HG03442 (cell line): ENCODE data around the gene OCA2.
A peak's percentile ranks its signal among the peaks of the same experiment; 100 is the strongest.

Experiments used
- ATAC-seq: cut with Tn5 transposase; IDR thresholded peaks from one replicate; pipeline ENCODE4 v1.9.1; 2021; ENCODE audit warnings: mild to moderate bottlenecking, moderate library complexity; ENCODE audit not compliant: unreplicated experiment

OCA2 gene

DNA sequence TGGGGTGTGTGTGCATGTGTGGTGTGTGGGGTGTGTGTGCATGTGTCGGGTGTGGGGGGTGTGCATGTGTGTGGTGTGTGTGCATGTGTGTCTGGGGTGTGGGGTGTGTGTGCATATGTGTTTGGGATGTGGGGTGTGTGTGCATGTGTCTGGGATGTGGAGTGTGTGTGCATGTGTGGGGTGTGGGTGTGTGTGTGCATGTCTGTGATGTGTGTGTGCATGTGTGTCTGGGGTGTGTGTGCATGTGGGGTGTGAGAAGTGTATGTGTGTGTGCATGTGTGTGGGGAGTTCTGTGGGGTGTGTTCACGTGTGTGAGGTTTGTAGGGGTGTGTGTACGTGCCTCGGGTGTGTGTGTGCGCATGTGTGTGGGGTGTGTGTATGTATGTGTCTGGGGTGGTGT is 6.7 kb upstream of the OCA2 start:
- ATAC-seq = no peak

DNA sequence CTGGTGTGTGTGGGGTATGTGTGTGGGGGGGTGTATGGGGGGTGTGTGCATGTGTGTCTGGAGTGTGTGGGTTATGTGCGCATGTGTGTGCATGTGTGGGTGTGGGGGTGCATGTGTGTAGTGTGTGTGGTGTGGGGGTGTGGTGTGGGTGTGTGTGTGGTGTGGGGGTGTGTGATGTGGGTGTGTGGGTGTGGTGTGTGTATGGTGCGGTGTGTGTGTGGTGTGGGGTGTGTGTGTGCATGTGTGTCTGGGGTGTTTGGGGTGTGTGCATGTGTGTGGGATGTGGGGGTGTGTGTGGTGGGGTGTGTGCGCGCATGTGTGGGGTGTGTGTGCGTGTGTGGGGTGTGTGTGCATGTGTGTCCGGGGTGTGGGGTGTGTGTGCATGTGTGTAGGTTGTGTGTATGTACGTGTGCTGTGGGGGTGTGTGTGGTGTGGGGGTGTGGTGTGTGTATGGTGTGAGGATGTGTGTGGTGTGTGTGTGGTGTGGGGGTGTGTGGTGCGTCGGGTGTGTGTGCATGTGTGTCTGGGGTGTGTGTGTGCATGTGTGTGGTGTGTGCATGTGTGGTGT is 6.2 kb upstream of the OCA2 start:
- no peak for ATAC-seq

DNA sequence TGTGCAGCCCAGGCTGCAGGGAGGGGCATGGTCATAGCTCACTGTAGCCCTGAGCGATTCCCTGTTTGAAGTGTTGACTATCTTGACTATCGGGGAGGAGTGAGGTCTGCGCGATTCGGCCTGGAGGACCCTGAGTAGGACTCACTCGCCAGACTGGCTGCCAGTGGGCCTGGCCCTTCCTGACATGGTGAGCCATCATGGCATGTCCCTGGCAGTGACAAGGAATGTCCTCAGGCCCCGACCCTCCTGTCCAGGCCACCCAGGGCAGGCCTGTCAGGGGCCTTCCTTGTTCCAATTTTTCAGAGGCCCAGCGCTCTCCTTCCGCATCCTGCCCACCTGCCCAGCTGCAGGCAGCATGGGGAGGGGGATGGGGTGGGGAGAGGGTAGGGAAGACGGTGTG is 5.2 kb upstream of the OCA2 start:
- ATAC-seq = no peak

DNA sequence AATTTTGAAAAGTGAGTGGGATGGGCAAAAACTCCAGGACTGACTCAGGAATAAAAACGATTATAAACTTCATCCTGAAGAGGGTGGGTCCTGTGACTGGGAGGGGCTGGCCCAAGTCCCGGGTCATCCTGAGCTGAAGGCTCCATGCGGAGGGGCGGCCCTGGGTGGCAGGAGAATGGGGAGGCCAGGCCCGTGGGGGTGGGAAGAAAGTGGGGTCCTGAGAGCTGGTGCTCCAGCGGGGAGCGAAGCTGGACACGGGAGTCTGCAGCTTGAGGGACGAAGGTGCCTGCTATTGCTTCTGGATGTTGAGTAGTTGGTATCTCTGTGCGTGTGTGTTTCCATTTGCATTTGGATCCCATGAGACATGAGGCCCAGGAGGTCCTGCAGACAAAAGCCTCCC is 4.7 kb upstream of the OCA2 start:
- no peak for ATAC-seq

DNA sequence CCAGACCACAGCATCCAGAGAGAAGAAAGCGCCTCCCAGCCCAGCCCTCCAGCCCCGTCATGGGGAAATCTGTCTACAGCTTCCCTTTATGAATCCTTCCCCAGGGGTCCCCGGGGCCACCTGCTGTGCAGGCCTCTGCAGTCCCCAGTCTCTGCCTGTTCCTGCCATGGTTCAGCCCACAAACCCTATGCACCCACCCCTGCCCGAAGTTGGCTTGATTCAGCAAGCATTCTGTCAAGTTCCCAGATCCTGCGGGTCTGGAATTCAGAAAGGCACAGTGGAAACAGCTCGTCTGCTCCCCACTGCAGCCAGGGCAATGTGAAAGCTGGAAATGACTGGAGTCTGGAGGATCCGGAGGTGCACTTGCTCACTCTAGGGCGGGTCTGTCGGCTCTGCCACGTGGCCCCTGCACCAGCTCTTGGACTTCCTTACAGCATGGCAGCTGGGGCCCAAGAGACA is 2.9 kb upstream of the OCA2 start:
- no peak for ATAC-seq

DNA sequence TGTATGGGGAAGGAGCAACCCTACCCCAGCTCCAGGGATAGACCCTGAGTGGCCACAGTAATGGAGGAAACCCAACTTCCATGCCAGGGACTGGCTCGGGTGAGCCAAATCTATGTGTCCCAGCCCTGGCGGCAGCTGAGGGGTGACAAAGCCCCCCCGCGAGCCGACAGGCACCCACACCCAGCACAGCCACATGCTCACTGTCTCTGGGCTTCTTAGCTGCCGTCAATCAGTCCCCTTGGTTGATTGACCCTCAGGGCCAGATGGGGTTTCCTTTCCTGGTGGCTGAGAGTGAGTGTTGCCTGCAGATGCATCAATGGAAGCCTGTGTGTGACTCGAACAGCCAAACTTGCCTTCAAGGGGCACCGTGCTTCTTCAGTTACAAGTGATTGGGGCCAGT is 2.1 kb upstream of the OCA2 start:
- ATAC-seq = no peak

DNA sequence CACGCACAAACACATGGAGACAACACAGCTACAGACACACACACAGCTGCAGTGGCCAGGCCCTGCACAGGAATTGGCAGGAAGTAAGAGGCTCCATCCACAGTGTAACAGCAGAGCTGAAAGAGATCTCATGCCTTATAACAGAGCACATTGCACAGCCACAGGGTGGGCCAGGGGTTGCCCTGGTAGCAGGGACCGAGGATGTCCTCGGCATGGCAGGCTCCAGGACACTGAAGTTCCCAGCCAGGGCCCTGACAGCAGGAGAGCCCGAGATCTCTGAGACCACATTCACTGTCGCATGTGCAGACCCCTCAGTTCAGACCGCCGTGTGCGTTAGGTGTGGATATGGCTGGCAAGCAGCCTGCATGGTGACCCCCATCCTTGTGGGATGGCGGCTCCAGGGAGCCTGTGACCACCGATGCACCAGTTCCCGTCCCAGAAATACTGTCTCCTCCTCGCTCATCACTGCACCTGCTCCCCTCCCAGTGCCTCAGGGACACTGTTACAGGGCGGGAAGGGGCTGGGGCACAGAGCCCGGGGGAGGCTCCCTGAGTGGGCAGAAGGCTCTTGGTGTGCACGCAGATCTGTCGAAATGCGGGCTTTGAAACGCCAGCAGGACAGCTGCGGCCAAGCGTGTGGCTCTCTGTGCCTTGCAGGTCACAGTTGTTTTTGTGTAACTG is 1.5 kb upstream of the OCA2 start:
- no peak for ATAC-seq

DNA sequence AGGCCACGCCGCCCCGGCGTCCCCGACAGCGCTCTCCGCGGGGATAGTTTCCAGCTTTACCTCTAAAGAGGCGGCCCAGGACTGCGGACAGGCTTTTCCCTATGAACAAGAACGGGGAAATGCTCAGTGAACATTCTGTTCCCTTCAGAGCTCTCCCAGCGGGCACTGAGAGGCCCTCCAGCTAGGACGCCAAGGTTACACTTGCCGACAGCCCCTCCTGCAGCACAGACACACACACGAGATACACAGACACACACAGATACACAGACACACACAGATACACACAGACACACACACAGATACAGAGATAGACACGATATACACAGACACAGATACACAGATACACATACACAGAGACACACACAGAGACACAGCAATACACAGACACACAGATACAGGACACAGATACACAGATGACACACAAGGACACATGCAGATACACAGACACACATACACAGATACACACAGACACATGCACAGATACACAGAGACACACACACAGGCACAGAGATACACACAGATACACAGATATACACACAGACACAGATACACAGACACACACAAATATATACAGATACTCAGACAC is 533 bp upstream of the OCA2 start:
- no peak for ATAC-seq

DNA sequence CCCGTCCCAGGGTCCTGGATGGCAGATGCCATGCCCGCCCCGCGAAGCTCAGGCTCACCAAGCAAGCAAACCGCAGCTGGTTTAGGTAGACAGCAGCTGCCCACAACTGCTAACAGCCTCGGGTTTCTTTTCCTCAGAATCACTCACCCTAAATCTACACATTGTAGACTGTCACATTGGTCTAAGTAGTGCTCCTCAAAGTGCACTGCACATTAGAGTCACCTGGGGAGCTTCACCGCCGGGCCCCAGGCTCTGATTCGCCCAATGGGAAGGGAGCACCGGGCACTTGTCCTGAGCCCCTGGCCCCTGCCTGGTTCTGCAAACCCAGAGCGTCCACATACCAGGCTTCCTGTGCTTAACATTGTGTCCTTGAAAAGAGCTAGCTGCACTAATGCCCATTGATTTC is 752 bp downstream of the OCA2 start:
- no peak for ATAC-seq

DNA sequence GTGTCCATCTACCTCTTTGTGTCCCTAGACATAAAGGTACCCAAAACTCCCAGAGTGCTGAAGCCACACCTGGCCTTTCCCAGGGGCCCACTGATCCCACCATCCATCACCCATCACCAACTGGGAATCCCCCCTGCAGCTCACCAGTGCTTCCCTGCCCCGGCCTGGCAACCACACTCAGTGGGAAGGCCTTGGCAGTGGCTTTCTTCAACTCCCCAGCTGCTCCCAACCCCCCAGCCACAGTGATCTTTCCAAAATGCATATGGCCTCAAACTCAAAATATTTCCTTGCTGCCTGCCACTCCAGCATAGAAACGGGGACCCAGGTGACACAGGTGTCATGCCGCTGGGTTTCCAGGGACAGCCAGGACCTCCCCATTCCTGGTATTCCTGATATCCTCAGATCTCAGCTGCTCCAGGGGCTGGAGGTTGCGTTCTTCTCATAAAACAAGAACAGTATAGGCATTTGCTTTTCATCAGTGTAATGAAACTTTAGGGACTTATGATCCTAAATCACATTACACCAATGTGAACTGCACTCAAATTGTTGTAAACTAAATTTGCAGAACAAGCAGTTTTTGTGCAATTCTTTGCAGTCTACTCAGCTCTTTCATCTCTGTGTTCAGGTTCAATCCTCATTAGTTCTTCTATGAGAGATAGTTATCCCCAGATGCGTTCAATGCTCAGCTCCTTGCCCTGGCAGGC is 1.3 kb downstream of the OCA2 start:
- ATAC-seq = no peak

DNA sequence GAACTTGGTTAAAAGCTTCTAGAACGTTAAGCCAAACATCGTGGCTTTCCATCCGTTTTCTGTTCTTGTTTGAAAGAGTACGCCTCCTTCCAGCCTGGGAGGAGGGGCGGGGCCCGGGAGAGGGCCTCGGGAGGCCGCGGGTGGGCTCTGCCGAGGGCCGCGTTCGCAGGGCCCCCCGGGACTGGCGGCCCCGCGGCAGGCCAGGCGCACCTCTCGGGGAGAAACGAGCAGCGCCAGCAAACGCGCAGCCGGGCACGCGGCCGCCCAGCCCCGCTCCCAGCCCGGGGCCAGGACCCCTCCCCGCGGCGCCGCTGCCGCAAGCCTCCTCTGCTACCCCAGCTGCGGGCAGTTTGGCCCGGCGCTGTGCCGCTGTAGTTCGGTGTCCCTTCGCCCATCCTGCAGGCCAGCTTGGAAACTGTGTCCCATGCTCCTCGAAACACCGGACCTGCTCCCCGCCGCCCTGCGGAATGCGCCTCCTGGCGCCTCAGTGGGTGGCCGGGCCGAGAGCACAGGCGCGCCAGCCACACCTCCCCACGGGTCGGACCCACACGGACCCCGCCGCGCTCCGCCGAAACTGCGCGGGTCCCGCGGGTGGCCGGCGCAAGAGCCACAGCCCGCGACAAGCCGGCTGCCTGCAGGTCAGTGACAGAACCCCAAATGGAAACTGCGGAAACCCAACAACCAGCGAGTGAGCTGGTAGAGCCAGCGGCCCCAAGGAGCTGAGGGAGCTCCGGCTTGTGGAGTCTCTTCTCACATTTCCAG is 2.3 kb downstream of the OCA2 start:
- no peak for ATAC-seq

DNA sequence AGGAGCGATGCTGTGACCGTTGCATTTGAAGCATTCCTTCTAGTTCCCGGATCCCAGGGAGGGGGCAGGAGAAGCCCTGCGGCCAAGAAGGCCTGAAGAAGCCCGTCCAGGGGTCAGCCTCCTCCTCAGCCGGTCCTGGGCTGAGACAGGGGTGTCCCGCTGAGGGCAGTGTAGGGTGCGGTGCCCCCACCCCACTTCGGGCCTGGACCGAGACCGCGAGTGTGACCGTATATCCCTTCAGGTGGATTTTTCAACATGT is 2.8 kb downstream of the OCA2 start:
- ATAC-seq = no peak

DNA sequence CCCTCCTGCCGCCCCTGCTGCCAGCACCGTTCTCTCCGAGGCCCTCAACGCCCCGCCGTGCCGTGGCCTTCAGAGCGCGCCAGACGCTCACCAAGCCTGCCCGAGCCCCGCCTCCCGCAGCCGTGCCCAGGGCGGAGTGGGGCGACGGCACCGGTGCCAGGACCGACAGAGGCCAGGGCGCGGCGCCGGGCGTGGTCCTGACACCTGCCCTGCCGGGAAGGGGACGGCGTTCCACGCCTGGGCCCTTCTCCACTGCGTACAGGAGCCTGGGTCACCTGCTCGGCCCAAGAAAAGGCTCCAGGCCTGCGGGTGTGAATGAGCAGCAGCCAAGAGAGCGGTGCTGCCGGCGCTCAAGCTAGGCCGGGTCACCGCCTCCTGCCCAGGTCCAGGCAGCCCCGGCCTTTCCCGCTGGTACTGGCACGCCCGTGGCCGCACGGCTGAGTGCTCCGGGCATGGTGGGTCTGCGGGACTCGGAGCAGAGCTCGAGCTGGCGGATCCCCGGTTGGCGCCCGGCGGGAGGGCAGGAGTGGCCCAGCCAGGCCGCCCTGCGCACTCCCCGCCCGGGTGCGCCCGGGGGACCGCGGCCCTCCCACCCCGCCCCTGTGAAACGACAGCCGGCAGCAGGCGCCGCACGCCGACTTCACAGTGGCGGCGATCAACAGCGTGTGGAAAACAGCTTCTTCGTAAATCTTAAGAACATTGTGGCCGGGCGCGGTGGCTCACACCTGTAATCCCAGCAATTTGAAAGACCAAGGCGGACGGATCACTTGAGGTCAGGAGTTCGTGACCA is 4.2 kb downstream of the OCA2 start:
- no peak for ATAC-seq

DNA sequence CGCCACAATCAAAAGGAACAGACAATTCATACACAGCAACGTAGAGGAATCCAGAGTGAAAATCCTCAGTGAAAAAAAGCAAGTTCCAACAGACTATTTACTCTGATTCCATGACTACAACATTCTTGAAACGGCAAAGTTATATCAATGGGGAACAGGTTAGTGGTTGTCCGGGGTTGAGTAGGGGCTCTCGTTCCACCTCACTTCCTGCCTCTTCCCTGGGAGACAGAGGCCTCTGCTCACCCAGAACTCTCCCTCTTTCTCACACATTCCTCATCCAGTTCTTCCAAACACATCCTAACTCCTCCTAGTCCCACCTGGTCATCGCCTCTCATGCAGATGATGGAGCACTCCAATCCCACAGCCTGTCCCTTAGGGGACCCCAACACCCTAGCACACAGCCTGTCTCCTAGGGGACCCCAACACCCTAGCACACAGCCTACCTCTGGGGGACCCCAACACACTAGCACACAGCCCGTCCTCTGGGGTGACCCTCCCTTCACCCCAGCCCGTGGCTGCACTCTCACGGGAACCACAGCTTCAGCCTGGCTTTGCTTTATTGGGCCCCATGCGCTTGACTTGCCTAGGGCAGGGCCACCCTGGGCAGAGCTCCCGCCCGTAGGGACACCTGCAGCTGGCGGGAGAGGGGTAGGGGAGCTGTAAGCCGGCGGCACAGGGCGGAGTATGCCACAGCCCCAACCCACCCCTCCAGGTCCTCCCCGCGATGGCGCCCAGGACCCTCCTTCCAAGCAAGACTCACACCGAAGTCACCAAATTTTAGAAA is 5.2 kb downstream of the OCA2 start:
- no peak for ATAC-seq

DNA sequence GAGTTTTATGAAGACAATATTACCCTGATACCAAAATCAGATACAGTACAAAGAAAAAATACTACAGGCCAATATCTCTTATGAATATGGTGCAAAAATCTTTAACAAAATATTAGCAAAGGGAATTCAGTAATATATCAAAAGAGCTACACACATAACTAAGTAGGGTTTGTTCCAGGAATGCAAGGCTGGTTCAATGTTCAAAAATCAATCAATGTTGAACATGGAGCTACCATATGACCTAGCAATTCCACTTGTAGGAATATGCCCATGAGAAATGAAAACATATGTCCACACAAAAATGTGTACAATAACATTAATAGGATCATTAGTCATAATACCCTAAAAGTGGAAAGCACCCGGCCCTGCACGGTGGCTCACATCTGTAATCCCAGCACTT is 7.8 kb downstream of the OCA2 start:
- no peak for ATAC-seq

DNA sequence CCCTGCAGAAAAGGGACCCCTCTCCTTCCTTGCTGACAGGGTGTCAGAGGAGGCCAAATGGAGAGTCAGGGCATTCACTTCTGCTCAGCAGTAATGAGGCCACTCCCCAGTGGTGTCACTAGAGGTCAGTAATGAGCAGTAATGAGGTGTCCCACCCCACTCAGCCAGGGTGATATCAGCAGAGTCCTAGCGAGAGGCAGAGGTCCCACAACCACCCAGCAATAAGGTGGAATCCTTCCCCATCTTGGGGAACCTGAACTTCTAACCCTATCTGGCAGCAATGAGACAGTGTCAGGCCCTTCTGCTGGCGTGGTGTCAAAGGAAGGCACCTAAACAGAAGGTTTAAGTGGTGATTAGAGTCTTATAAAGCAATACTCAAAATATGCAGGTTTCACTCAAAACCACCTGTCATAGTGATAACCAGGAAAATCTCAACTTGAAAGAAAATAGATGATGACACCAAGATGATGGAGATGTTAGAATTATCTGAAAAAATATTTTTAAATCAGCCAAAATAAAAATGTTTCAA is 12.9 kb downstream of the OCA2 start:
- ATAC-seq = peak; percentile 99

DNA sequence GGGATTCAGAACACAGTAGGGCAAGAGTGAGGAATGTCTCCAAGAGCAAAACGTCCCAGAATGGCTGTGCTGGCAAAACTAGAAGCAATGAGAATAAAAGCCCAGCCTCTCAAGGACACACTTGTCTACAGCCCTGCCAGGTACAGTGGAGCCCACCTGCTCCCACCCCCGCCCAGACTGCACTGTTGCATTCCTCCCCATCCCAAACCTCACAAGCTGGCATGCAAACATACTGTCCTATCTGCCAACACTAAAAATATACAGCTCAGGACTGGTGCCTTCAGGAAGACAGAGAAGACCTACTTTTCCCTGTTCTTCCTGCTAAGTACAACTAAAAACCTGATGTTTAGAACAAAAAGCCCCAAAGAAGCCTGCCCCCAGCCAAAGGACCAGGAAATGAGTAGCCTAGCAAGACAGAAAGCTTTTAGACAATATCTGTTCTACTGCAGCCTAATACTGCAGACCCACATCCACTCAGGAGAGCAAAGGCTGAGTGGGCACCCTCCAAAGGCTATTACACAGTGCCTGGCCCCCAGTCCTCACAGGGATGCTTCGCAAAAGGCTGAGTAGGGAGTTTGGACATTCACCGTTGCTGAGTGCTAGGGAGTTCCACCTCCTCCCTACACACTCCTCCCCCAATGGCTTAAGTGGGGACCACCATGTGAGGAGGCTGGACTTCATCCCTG is 13.5 kb downstream of the OCA2 start:
- ATAC-seq = peak; percentile 9

DNA sequence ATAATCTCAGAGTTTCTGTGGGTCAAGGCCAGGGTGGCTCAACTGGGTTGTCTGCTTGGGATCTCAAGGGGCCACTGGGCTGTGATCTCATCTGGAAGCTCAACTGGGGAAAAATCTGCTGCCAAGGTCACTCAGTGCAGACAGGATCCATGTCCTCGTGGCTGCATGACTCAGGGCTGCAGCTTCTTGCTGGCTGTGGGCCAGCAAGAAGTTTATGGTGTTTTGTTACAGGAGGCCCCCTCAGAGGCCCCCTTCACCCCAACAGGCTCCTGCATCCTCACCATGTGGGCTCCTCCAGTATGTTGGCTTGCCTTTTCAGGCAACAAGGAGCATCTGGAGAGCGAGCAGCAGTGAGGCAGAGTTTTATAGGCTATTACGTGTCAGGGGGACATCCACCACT is 14.6 kb downstream of the OCA2 start:
- no peak for ATAC-seq
